Kidney capillary endothelial cell (primary cell): ENCODE measurements around the gene IBA57.
A peak's percentile ranks its signal among the peaks of the same experiment; 100 is the strongest.

Experiments
- DNase-seq: peaks from one replicate; pipeline ENCODE4 v3.0.0-alpha.2; 2018; ENCODE audit warnings: low spot score

Gene IBA57

DNA sequence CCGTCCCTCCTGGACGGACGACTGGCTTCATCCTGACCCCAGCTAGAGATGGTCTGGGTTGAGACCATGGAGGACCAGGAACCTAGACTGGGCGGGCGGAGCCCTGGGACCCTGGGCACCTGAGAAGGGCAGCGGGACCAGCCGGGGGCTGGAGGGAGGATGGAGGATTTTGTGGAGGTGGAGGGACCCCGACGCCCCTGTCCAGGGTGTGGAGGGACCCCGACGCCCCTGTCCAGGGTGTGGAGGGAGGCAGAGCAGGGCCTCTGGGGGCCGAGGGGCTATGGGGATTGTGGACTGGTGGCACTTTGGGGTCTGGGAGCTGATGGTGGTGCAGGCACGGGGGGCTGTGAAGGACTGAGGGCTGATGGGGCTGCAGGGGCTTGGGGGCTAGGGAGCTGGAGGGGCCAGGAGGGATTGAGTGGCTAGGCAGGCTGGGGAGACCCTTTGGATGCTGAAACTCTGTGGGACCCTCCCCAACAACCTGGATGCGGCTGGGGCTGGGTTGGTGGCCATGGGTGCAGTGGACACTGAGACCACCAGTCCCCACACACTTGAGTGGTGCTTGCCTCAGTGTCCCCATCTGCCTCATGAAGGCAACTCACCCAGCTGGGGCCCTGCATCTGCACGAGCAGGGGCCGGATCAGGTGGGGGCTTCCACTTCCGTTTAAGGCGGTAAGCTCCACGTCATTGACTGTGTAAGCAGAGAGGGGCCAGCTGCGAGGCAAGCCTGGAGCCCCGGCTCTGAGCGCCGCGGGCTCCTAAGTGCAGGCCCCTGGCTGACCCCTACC lies 8.5 kb upstream of the IBA57 start:
- DNase-seq = no peak

DNA sequence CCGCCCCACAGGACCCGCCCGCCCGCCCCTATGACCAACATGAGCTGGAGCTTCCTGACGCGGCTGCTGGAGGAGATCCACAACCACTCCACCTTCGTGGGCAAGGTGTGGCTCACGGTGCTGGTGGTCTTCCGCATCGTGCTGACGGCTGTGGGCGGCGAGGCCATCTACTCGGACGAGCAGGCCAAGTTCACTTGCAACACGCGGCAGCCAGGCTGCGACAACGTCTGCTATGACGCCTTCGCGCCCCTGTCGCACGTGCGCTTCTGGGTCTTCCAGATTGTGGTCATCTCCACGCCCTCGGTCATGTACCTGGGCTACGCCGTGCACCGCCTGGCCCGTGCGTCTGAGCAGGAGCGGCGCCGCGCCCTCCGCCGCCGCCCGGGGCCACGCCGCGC lies 7.9 kb upstream of the IBA57 start:
- DNase-seq = no peak

DNA sequence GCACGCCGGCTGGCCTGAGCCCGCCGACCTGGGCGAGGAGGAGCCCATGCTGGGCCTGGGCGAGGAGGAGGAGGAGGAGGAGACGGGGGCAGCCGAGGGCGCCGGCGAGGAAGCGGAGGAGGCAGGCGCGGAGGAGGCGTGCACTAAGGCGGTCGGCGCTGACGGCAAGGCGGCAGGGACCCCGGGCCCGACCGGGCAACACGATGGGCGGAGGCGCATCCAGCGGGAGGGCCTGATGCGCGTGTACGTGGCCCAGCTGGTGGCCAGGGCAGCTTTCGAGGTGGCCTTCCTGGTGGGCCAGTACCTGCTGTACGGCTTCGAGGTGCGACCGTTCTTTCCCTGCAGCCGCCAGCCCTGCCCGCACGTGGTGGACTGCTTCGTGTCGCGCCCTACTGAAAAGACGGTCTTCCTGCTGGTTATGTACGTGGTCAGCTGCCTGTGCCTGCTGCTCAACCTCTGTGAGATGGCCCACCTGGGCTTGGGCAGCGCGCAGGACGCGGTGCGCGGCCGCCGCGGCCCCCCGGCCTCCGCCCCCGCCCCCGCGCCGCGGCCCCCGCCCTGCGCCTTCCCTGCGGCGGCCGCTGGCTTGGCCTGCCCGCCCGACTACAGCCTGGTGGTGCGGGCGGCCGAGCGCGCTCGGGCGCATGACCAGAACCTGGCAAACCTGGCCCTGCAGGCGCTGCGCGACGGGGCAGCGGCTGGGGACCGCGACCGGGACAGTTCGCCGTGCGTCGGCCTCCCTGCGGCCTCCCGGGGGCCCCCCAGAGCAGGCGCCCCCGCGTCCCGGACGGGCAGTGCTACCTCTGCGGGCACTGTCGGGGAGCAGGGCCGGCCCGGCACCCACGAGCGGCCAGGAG lies 7.2 kb upstream of the IBA57 start:
- no peak for DNase-seq

DNA sequence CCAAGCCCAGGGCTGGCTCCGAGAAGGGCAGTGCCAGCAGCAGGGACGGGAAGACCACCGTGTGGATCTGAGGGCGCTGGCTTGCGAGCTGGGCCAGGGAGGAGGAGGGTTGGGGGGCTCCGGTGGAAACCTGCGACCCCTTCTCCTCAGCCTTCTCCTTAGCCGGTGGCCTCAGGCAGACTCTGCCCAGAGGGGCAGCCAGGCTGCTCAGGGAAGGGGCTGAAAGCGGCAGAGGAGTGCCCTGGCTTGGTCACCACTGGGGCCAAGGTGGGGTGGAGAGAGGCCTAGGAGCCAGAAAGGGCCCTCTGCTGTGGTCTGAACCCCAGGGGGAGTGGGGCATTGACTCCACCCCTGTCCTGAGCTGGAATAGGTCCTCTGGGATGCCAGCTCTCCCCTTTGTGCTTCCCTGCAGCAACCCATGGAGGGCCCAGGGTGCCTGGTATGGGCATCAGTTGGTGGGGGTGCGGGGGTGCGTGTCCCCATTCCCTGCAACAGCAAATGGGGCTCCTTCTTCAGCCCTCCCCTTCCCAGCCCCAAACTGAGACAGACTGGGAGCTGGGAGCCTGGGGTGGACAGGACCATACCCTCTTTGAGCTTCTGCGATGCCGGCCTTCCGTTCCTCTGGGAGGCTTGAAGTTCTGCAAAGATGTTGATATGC lies 6.5 kb upstream of the IBA57 start:
- DNase-seq = no peak

DNA sequence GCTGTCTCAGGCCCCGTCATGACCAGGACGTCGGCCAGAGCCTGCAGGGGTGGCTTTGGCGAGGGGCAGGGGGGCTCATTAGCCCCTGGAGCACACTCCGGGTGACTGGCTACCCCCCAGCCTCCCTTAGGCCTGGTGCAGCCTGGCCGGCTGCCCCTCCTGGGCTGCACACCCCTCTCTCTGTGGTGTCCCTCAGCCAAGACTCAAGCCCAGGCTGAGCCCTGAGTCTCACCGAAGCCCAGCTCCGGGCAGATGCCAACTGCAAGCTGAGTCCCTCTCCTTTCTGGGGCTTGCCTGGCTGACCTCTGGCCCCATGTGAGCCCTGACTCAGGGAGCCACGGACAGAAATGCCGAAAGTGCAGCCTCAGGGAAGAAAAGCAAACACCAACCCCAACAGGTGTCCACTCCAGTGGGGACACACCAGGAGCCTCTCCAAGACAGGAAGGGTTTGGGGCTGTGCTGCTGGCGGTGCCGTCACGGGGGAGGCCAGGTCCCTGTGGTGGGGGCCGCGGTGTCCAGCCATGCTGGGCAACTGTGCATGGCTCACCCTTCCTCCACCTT lies 5.3 kb upstream of the IBA57 start:
- DNase-seq = no peak

DNA sequence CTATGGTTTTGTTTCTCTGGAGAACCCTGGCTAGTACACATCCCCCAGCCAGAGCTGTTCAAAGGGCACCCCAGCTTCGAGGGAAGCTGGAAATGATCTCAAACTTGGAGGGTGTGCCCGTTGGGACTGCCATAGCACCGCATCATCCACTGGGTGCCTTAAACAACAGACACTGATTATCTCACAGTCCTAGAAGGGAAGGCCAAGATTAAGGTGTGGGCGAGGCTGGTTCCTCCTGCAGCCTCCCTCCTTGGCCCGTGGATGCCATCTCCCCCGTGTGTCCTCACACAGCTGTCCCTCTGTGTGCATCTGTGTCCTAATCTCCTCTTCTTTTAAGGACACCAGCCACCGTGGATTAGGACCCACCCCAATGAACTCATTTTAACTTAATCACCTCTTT lies 4.2 kb upstream of the IBA57 start:
- DNase-seq = no peak

DNA sequence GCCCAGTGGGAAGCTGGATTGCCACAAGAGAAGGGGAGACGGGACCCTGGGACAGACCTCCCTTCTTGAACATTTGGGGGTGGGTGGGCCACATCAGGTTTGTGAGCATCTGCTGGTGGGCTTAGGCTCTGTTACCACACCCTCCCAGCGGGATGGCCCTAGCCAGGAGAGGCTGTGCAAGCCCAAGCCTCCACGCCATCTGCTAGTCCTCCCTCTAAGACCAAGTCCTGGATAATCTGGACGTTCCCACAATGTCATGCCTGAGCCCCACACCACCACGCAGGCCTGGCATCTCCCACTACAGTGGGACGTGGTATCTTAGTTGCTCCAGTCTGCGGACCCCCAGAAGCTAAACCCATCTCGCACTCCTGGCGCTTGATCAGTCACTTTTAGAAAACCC lies 3.7 kb upstream of the IBA57 start:
- DNase-seq = no peak

DNA sequence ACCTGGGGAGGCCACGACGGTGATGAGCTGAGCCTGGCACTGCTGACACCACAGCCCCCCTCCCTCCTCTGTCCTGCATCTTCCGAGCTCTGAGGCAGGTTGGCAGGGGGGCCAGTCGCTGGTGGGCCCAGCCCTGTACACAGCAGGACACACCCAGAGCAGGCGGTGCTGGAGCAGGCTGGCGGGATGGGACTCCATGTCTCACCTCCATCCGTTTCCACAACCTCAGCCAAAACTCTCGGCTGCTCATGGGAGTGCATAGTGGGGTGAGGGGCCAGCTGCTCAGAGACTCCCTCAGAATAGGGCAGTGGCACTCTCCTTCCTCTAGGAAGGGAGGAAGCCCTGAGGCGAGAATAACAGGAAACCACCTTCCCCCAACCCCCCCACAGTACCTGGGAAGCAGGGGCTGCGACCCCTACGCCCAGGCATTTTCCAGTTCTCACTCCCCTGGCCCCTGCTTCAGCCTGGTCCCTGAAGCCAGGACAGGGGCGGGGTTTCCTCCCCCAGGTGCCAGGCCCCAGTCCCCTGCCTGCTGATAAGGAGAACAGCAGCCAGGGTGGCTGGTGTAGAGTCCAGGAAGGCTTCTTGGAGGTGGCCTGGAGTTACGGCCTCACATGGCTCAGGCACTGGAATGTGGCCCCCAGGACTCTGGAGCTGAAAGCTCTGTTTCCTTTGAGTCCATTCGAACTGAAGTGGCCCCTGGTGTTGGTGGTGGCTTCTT lies 3.2 kb upstream of the IBA57 start:
- peak; percentile 61 for DNase-seq

DNA sequence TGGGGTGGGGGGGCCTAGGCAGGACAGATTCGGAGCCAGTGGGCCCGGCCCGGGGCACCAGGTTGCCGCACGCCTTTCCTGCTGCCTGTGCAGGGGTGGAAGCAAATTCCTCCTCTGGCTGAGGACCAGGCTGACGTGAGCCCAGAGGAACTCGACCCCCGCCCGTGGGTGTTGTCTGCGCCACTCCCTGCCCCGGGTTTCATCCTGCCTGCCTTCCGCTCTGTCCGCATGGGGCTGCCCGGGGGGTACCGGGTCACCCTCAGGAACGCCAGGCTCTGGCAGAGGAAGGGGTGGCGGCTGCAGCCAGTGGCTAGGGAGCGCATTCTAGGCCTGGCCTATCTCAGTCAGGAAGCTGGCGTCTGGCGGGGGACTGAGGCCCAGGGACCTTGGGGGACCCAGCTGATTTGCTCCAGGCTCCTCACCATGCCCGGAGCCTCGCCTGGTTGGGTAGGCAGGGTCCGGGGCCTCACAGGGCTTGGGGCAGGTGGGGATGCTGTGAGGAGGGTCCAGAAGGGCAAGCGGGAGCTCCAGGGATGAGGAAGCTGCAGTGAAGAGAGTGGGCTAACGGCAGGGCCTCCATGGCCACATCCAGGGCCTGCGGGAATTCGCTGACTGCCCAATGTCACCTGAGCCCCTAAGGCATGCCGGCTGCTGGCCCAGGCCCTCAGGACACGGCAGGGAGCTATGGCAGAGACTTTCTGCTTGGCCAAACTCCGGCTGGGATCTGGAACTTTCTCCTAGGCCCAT lies 2.4 kb upstream of the IBA57 start:
- DNase-seq = no peak

DNA sequence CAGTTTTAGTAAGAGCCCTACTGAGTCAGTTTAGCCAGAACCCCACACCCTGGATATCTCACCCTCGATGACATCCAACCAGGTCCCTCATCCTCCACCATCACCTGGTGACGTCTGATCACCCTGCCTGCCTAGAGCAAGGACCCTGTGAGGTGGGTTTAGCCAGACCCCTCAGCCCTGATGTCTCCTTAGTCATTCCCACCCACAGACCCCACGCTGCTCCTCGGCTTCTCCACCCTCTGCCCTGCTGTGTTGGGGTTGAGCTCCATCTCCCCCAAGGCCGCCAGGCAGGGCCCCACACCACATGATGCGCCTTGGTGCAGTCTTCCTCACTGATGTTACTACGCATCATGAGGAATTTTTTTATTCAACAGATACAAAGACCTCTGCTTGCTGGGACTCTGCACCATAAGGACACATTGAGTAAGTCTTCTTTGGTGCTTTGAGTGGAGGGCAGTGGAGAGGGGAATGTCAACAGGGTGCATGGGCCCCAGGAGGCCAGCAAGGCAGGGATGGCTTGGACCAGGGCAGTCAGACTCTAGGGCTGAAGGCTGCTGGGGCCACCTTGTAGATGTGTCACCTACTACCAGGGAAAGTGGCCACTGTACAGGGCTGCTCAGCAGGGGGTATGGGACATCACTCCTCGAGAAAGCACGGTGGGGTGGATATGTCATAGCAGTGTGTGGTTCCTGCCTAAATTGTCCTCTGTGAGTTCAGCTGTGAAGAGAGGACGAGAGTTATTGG lies 1.7 kb upstream of the IBA57 start:
- DNase-seq = no peak

DNA sequence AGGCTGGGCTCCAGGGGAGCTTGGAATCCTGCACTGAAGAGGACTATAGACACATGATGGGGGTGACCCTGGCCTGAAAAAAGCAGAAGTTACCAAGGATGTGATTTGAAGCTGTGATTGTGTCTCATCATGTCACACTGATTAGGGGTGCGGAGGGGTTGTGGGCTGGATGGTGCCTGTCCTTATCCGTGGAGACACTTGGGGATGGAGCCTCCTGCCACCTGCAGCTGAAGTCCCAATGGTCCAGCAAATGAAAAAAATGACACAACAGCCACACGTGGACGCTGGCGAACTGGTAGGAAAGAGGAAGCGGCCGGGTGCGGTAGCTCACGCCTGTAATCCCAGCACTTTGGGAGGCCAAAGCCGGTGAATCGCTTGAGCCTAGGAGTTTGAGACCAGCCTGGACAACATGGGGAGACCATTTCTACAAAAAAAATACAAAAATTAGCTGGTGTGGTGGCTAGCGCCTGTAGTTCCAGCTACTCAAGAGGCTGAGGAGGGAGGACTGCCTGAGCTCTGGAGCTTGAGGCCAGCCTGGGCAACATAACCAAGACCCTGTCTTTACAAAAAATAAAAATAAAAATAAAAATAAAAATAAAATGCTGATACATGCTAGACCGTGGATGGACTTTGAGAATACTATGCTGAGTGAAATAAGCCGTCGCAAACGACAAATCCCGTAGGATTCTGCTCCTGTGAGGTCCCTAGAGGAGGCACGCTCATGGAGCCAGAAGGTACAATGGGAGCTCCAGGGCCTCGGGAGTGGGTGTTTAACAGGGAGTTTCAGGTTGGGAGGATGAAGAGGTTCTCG lies 838 bp upstream of the IBA57 start:
- DNase-seq = no peak

DNA sequence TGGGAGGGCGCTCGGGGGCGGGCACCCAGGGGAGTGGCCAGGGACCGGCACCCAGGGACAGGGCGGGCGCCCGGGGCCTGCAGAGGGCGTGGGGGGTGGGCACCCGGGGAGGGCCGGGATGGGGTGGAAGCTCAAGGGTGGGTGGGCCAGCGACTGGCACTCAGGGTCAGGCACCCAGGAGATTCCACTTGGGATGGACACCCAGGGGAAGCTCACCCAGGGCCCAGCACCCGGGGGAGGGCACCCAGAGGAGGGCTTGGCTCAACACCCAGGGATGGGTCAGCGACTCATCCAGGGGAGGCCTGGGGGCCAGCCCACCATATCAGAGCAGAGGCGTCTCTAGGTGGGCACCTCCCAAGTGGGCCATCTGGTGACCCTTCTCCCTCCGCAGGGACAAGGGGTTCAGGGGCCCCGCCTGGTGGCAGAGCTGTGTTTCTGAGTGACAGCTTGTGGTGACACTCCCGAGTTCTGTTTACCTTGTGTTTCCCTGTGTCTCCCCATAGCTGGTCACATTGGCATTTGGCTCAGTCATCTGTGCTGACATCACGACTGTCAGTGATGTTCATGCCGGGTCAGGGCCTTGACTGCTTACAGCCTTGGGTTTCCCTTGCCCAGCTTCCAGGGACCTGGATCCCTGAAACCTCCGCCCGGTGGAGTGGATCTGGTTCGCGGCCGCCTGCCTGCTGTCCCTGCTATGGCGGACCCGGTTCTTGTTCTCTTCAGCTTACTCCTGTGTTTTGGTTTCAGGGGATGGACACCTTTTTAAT lies 749 bp downstream of the IBA57 start:
- peak; percentile 36 for DNase-seq

DNA sequence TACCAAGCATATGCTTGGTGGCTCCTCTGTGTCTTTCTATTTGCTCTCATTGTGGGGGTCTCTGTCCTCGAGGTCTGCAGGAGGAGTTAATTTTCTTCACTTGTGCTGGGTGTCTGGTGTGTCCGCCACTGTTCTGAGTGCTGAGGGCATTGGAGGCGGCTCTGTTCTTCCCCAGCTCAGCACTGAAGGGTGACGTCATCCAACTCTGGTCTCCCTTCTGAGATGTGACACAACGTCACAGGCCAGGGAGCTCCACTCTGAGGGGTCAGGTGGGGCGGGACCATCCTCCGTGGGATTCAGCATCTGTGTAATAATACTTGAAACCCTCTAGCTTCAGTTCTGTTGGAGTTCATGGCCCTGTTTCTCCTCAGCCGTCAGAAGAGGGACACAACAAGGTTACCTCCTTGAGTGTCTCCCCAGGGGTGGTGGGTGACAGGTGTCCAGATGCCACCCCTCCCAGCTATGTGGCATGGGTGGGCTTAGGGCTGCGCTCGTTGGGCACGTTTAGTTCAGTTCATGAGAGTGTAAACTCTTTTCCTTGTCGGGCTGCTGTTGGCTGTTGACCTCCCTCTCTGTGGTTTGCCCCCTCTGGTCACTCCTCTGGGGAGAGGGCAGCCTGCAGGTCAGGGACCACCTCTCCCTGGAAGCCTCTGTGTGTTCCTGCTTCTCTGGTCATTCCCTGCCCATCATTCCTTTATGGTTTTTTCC lies 3.1 kb downstream of the IBA57 start:
- no peak for DNase-seq

DNA sequence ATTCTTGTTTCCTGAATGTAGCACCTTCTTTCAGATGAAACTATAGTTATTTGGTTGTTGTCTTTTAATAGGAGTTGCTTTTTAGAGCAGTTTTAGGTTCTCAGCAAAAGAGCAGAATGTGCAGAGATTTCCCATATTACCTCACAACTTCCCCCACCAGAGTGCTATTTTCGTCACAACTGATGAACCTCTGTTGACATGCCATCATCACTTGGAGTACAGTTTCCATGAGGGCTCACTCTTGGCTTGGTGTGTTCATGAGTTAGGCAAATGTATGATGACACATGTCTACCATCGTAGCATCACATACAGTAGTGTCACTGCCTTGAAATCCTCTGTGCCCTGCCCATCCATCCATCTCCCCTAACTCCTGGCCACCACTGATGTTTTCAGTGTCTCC lies 3.7 kb downstream of the IBA57 start:
- DNase-seq = no peak

DNA sequence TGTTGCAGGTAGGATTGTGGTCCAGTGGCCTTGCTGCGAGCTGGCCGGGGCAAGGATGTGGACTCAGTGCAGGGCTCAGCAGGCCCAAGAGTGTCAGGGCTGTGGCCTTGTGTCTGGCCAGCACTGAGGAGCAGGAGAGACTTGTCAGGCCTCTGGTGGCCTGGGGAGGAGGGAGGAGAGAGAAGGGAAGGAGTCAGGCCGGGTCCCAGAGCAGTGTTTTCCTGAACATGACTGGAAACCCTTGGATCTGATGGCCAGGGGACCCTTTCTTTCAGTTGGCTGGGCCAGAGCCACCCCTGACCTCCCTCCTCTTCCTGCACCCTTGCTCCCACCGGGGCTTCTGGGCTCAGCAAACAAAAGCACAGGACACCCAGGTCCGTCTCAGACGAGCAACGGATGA lies 5.1 kb downstream of the IBA57 start:
- no peak for DNase-seq

DNA sequence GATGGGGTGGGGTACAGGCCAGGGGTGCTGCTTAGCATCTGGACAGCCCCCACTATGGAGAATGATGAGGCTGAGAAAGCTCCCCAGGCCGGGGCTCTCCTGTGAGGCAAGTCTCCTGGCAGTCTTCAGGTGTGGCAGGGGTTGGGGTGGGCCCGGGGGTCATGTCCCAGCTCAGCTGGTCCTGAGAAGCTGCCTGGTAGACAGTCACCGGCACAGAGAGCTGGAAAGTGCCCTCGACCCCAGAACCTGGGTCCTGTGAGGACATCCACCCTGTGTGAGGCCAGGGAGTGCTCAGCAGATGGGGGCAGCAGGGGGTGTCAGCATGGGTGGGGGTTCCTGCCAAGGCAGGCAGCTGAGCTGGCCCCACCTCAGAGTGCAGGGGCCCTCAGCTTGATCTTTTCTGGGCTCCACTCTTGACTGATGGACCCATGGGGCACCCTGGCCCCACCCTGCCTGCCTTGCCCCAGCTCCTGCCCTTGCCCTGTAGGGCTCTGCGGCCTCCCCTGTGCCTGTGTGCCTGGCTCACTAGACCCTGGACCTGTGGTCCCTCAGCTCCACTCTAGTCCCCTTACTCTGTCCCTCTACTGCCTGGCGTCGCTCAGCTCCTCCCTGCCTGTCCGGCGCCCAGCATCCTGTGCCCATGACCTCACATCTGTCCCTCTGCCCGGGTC lies 5.8 kb downstream of the IBA57 start:
- DNase-seq = no peak
